Epithelial cell of proximal tubule (primary cell): Measurements from ENCODE around the gene FAM90A1. TPM values are rescaled to one million over a fixed set of nuclear protein-coding genes. Genes with fewer than 3 reads are reported as not detected.
A peak's percentile ranks its signal among the peaks of the same experiment; 100 is the strongest.
"Not testable (repeated sequence)": the region's sequence is repeated elsewhere in the genome, so short reads cannot be mapped to it uniquely, and the experiment has no call there.

Source experiments
- DNase-seq: peaks from one replicate; pipeline ENCODE4 v3.0.0-alpha.2; 2011; ENCODE audit warnings: low read depth
- H3K4me3 ChIP-seq: 2 replicates; pipeline ENCODE4 v1.5.1; 2011; ENCODE audit warnings: low read depth, mild to moderate bottlenecking, low read length
- CTCF ChIP-seq: conservative IDR thresholded peaks from 2 replicates; pipeline ENCODE4 v1.5.1; 2012; ENCODE audit warnings: low read depth, mild to moderate bottlenecking, low read length
- total RNA-seq: library from RNA; depleted of rRNA; stranded (reverse); fragments of >200 nt; gene quantifications from 2 replicates; pipeline ENCODE4 v1.2.3, GENCODE V29; 2015

The FAM90A1 gene
- total RNA-seq, 1 donor from 2014 or later, result 0.23 TPM

DNA sequence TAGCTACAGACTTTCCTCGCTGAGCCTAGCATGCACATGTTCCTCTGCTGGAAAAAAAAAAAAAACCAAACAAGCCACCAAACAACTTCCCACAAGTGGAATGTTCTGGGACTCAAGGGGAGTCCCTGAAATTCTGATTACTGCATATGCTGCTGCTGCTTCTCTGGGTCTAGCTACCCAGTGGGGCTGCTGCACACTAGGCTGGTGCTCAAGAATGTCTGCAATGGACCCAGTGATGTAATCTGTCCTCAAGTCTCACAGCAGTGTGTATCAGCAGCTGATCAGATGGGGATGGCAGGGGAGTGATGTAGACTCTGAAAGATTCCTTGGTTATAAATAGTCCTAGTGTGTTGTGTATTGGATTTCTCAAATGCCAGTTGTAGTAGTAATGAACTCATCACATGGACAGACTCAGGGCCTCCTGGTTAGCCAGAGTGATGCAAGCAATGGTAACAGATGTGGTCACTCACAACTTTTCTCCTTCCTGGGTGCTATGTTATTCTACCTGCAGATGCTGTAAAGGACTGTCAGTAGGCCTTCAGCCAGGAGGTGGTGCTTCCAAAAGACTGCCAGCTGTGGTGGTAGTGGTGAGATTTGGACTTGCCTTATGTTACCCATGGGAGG lies 29.6 kb downstream of the FAM90A1 start:
- peak; percentile 23 for DNase-seq
- not testable (repeated sequence) for H3K4me3 ChIP-seq

- not testable (repeated sequence) for H3K4me3 ChIP-seq, DNase-seq
These were observed 39.3 kb downstream of the FAM90A1 start for GRCh38 chr12:8188088-8188487.

DNA sequence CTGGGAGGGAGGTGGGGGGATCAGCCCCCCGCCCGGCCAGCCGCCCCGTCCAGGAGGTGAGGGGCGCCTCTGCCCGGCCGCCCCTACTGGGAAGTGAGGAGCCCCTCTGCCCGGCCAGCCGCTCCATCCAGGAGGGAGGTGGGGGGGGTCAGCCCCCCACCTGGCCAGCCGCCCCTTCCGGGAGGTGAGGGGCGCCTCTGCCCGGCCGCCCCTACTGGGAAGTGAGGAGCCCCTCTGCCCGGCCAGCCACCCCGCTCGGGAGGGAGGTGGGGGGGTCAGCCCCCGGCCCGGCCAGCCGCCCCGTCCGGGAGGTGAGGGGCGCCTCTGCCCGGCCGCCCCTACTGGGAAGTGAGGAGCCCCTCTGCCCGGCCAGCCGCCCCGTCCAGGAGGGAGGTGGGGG lies 43.2 kb downstream of the FAM90A1 start:
- not testable (repeated sequence) for H3K4me3 ChIP-seq, DNase-seq

- DNase-seq, H3K4me3 ChIP-seq: not testable (repeated sequence)
These were observed 44.1 kb downstream of the FAM90A1 start for GRCh38 chr12:8183346-8183745.

DNA sequence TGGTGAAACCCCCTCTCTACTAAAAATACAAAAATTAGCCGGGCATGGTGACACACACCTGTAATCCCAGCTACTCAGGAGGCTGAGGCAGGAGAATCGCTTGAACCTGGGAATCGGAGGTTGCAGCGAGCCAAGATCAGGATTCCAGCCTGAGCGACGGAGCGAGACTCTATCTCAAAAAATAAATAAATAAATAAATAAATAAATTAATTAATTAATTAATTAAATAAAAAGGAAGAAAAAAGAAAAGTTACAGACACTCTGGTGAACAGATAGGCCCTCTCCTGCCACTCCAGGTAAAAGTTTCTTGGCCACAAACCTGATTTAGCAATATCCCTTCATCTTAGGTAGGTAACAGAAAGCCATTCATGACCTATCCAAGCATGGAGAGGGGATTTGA lies 44.5 kb downstream of the FAM90A1 start:
- not testable (repeated sequence) for H3K4me3 ChIP-seq, DNase-seq

DNA sequence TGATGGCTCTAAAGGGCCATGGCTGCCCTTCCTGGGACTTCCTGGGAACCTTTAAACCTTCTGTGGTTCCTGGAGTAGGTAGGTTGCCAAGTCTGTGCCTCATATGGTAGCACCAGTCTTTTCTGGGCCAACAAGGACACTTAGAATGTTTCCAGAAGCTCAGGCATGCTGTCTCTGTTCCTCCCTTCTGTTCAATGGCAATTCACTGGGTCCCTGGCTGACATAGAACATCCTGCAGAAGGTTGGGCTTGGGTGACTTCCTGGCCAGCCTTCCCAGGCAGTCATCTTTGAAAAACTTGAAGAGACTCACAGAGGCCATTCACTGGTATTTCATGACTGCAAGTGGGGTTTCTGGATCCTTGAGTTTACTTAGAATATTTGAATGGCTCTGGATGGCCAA lies 46.1 kb downstream of the FAM90A1 start:
- not testable (repeated sequence) for H3K4me3 ChIP-seq, DNase-seq

DNA sequence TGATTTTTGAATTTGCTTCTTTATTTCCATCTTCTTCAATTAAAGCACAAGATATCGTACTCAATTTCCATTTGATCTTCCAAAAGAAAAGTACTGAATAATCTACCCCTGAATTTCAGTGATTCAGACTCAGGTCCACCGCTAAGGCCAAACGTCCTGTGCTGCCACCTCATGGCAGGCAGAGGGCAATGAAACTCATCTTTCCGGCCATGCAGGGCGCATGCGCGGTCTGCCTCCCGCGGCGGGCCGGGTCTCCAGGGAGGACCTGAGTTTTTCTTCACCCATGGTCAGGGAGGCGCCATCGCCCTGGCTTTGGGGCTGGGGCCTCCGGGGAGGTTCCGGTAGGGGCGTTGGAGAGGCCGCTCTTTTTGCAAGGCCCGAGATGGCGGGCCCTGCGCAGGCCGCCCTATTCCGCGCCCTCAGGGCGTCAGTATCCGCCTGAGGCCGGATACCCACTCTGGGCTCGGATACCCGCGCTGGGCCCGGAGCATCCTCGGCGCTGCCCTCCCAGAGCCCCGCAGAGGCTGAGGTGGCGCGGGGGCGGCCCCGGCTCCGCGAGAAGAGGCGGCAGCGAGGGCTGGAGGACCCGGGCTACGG lies 47.3 kb downstream of the FAM90A1 start:
- peak; percentile 59 for TF ChIP-seq CTCF
- DNase-seq, result not testable (repeated sequence)
- H3K4me3 ChIP-seq, result peak overlapping the region; percentile 64

DNA sequence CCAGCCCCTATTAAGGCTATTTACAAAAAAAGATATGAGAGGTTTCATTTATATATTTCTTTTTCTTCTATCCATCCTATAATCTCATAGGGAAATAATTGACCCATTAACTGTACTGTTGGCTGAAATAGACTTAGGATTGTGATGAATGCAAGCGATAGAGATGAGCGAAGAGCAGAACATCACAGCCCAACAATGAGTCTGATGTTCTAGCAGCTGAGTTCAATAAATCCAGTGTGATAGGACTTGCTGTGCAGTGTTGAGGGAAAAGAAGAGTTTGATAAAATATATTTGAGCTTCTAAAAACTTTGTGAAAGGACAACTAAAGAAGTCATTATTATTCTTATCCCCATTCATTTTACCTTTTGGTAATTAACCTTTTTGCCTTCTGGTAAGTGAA lies 54.5 kb downstream of the FAM90A1 start:
- H3K4me3 ChIP-seq, DNase-seq: not testable (repeated sequence)

Other genes starting within 250 kb of the FAM90A1 start
- 9.4 TPM in 2 replicates for gene FOXJ2, start 194.9 kb downstream of the FAM90A1 start, total RNA-seq
- 0.22 TPM in 1 of 2 replicates, not detected in the other for gene C3AR1, start 161.3 kb downstream of the FAM90A1 start, total RNA-seq
- 14.1 and 35.5 TPM in 2 replicates for gene NECAP1, start 145.3 kb downstream of the FAM90A1 start, total RNA-seq
- gene CLEC4A, start 104.0 kb downstream of the FAM90A1 start, total RNA-seq, result not detected in 2 replicates
- not detected in 2 replicates for gene ZNF705A, start 70.6 kb downstream of the FAM90A1 start, total RNA-seq
- not detected in 2 replicates for gene CLEC6A, start 228.3 kb upstream of the FAM90A1 start, total RNA-seq